Activated naive CD4-positive, alpha-beta T cell (primary cell): ENCODE measurements around the gene NKAIN2.
"Not testable (repeated sequence)": the region's sequence is repeated elsewhere in the genome, so short reads cannot be mapped to it uniquely, and the experiment has no call there.

Source experiments
- DNase-seq, 4 experiments: peaks; one replicate each; lab custom pipeline; 2025; lab: John Stamatoyannopoulos, UW

Gene NKAIN2

DNA sequence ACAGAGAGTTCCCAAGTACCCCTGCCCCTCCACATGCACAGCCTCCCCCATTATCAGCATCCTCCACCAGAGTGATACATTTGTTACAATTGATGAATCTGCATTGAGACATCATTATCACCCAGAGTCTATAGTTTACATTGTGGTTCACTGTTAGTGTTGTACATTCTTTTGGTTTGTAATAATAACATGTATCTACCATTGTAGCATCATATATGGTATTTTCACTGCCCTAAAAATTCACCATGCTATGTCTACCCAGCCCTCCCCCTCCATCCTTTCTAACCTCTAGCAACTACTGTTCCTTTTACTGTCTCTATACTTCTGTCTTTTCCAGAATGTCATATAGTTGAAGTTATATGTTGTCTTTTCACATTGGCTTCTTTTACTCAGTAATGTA, 884.7 kb downstream of the NKAIN2 start:
- no peak for DNase-seq

GRCh38 chr6:124694139-124694705, 890.6 kb downstream of the NKAIN2 start:
- no peak for DNase-seq

- DNase-seq, result no peak
Measured at GRCh38 chr6:124699038-124699437, 895.4 kb downstream of the NKAIN2 start.

GRCh38 chr6:124703541-124703940, 899.9 kb downstream of the NKAIN2 start:
- no peak for DNase-seq

DNA sequence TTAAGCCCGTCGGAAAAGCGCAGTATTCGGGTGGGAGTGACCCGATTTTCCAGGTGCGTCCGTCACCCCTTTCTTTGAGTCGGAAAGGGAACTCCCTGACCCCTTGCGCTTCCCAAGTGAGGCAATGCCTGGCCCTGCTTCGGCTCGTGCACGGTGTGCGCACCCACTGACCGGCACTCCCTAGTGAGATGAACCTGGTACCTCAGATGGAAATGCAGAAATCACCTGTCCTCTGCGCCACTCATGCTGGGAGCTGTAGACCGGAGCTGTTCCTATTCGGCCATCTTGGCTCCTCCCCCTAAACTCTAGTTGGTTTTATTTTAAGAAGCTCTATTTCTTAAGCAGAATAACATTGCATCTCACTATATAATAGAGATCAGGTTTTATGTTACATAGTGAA, 908.9 kb downstream of the NKAIN2 start:
- not testable (repeated sequence) for DNase-seq

GRCh38 chr6:124714728-124715127, 911.1 kb downstream of the NKAIN2 start:
- no peak for DNase-seq

DNA sequence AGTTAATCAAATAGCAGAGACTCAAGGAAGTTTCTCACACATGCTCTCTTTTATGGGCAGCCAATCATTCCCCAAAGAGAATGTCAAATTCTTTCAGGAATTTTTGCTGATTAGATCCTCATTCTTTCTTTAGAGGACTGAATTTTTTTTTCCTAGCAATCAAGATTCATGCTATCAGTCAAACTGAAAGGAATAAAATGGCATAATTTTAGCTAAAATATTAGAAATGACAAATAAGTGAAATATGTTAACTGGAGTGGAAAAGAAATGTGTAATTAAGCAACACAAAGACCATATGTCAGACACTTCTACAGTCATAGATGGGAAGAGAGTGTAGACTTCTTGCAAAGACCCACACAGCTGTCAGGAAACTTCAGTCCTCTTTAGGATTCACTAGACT, 916.2 kb downstream of the NKAIN2 start:
- no peak for DNase-seq

GRCh38 chr6:124721331-124721730, 917.7 kb downstream of the NKAIN2 start:
- DNase-seq, result no peak

GRCh38 chr6:124722141-124722878, 918.6 kb downstream of the NKAIN2 start:
- no peak for DNase-seq

GRCh38 chr6:124723671-124724070, 920.0 kb downstream of the NKAIN2 start:
- DNase-seq, result no peak

GRCh38 chr6:124737804-124738203, 934.1 kb downstream of the NKAIN2 start:
- not testable (repeated sequence) for DNase-seq

- DNase-seq, result no peak
Measured at GRCh38 chr6:124738482-124738881, 934.8 kb downstream of the NKAIN2 start.

DNA sequence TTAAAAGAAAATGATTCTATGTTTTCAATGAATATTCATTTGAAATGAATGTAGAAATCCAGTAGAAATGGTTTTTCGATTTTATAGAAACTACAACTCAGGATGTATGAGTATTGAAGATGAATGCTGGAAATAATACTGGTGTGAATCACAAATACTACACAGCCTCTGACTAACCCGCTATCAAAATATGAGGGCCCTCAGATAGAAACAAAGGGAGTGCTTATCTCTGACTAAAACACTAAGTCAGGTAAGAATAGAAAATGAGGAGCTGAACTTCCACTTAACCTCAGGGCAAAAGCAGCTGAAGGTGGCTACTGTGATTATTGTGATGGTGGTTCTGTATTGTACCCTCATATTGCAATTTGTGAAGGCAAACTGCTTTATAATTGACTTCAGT, 937.7 kb downstream of the NKAIN2 start:
- DNase-seq, result no peak

- no peak for DNase-seq
Measured at GRCh38 chr6:124742971-124743370, 939.3 kb downstream of the NKAIN2 start.

DNA sequence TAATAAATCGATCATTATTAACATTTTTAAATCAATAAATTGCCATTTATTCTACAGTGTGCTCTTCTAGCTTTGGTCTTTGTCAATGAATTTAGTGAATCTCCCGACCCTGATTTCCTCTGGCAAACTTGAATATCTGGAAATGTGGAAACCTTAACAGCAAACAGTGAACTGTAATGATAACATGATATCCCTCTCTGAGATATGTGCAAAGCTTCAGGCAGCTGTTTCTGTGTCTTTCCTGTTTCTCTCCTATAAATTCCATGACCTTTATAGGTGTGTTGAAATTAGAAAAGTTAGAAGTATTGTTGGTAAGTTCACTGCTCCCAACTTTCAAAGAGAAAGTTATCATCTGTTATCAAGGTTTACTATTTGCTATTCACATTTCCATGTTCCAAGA, 939.8 kb downstream of the NKAIN2 start:
- DNase-seq, result no peak

DNA sequence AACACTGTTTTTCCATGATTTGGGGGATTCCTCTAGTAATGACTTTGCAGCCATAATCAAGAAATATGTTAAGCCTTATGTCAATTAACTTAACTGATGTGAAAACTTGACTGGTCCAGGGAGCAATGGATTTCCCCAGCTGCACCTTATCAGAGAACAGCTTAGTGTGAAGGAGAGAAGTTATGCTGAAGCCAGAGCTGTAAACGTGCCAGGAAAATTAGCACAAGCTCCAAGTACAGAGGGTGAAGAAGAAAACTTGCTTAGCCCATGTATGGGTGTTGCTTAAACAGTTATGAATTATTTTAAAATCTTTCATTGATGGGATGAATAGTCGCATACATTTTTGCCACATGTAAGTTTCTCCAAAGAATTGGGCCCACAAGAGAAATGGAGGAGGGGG, 943.7 kb downstream of the NKAIN2 start:
- no peak for DNase-seq

- DNase-seq, result no peak
Measured at GRCh38 chr6:124748778-124749177, 945.1 kb downstream of the NKAIN2 start.

DNA sequence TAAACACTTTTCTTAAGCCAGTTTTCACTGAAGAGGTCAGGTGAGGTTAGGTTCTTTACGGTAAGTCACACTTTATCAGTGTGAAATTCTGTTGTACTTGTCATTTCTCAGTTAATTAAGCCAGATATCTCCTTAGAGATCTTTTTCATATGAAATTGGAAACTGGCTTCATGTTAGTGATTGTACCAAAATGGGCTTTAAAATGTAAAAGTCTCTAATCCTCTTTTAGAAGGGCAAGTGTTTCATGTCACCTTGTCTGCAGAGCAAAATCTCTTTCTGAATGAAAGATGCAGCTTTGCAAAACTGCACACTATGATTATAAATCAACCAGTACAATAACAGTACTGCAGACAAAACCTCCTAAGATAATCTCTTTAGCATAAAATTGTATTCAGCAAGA, 949.3 kb downstream of the NKAIN2 start:
- DNase-seq, result no peak

- DNase-seq, result no peak
Measured at GRCh38 chr6:124753562-124754105, 950.0 kb downstream of the NKAIN2 start.

GRCh38 chr6:124755321-124755720, 951.7 kb downstream of the NKAIN2 start:
- no peak for DNase-seq

DNA sequence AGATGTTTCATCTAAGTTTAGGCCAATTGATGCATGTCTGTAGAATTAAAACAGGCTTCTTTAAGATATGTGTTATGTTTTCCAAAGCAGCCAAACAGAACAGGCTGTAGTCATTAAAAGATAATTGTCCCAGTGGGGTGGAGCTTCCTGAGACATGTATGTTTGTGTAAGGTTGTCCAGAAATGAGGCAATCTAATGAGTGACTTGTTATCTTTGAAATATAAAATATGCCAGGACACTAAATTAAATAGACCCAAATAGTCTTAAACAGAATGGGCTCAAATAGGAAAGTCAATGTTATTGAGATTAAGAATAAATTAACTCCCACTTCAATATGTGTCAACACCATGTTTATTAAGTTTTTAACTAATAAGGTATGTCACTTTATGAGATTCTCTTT, 953.9 kb downstream of the NKAIN2 start:
- no peak for DNase-seq

DNA sequence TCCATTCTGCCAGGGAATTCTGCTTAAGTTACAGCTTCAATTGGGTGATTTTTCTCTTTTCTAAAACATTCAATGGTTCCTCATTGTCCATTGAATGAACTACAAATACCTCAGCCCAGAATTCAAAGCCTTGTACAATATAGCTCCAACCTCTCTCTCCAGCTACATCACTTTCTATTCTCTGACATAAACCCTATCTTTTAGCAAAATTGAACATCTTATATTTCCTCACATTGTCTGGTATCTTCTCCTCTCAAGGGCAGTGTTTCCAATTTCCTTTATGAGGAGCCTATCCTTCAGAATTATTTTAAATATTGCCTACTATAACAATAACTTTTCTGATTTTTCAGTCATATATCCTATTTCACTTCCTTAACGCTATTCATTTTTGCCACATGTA, 955.0 kb downstream of the NKAIN2 start:
- no peak for DNase-seq

- DNase-seq, result no peak
Measured at GRCh38 chr6:124765280-124765679, 961.6 kb downstream of the NKAIN2 start.

- DNase-seq, result no peak
Measured at GRCh38 chr6:124768224-124768623, 964.6 kb downstream of the NKAIN2 start.
